NAMALWA (cell line): ENCODE data around the gene SSMEM1.
"Not testable (repeated sequence)": the region's sequence is repeated elsewhere in the genome, so short reads cannot be mapped to it uniquely, and the experiment has no call there.

Experiments used
- DNase-seq: peaks from one replicate; pipeline ENCODE4 v3.0.0-alpha.2; 2015; ENCODE audit warnings: low spot score

SSMEM1 gene

GRCh38 chr7:130210181-130210935, 2.7 kb downstream of the SSMEM1 start:
- DNase-seq = no peak

GRCh38 chr7:130213828-130214227, 6.2 kb downstream of the SSMEM1 start:
- no peak for DNase-seq

GRCh38 chr7:130216025-130216424, 8.4 kb downstream of the SSMEM1 start:
- DNase-seq = no peak

- no peak for DNase-seq
These were observed 9.1 kb downstream of the SSMEM1 start for GRCh38 chr7:130216750-130217149.

- DNase-seq = no peak
These were observed 11.4 kb downstream of the SSMEM1 start for GRCh38 chr7:130218806-130219620.

- DNase-seq = no peak
These were observed 12.2 kb downstream of the SSMEM1 start for GRCh38 chr7:130219871-130220270.

GRCh38 chr7:130221746-130222145, 14.1 kb downstream of the SSMEM1 start:
- no peak for DNase-seq

GRCh38 chr7:130223646-130224045, 16.0 kb downstream of the SSMEM1 start:
- DNase-seq = no peak

- DNase-seq = no peak
These were observed 16.6 kb downstream of the SSMEM1 start for GRCh38 chr7:130224210-130224609.

- not testable (repeated sequence) for DNase-seq
These were observed 17.3 kb downstream of the SSMEM1 start for GRCh38 chr7:130224923-130225322.

GRCh38 chr7:130226333-130226732, 18.7 kb downstream of the SSMEM1 start:
- no peak for DNase-seq

GRCh38 chr7:130227883-130228575, 20.4 kb downstream of the SSMEM1 start:
- no peak for DNase-seq

GRCh38 chr7:130228840-130229502, 21.3 kb downstream of the SSMEM1 start:
- no peak for DNase-seq

GRCh38 chr7:130229981-130230380, 22.3 kb downstream of the SSMEM1 start:
- not testable (repeated sequence) for DNase-seq

GRCh38 chr7:130231792-130232191, 24.1 kb downstream of the SSMEM1 start:
- no peak for DNase-seq

- no peak for DNase-seq
These were observed 24.5 kb downstream of the SSMEM1 start for GRCh38 chr7:130232209-130232608.

- DNase-seq = no peak
These were observed 26.4 kb downstream of the SSMEM1 start for GRCh38 chr7:130234078-130234477.

GRCh38 chr7:130236361-130236760, 28.7 kb downstream of the SSMEM1 start:
- not testable (repeated sequence) for DNase-seq

- DNase-seq = no peak
These were observed 32.6 kb downstream of the SSMEM1 start for GRCh38 chr7:130240240-130240639.

GRCh38 chr7:130242198-130243014, 34.7 kb downstream of the SSMEM1 start:
- peak; percentile 61 for DNase-seq

- DNase-seq = peak; percentile 19
These were observed 35.8 kb downstream of the SSMEM1 start for GRCh38 chr7:130243486-130243885.
